ENCODE measurements around the gene NKX6-2.
"Not testable (repeated sequence)": the region's sequence is repeated elsewhere in the genome, so short reads cannot be mapped to it uniquely, and the experiment has no call there.

The NKX6-2 gene

GRCh38 chr10:132812520-132812919 is 26.6 kb upstream of the NKX6-2 start:
- peak; percentile 18 for DNase-seq

DNA sequence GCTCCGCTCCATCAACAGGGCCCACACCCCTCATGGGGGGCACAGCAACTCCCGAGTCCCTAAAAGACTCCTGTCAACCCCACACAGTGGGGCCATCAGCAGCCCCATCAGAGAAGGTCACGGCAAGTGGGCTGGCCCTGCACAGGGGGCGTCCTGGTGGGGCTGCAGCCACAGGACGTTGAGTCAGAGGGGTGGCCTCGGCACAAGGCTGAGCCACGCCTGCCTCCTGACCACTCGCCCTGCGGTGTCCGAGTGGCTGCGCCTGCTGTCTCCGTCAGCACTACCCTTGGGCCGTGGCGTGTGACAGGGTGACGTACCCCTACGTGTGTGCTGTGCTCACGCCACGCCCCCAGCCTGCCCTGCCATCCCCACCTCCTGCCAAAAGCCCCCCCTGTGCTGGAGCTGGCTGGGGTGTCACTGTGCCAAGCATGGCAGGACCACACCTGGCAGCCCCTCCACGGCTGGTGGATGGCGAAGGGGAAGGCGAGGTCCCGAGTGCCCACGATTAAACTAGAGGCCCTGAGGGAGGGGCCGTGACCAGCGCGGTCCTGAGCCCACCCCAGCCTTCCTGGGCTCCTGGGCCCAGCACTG is 26.0 kb upstream of the NKX6-2 start:
- DNase-seq, result peak; percentile 30

GRCh38 chr10:132810807-132811700 is 25.1 kb upstream of the NKX6-2 start:
- peak; percentile 24 for DNase-seq

DNA sequence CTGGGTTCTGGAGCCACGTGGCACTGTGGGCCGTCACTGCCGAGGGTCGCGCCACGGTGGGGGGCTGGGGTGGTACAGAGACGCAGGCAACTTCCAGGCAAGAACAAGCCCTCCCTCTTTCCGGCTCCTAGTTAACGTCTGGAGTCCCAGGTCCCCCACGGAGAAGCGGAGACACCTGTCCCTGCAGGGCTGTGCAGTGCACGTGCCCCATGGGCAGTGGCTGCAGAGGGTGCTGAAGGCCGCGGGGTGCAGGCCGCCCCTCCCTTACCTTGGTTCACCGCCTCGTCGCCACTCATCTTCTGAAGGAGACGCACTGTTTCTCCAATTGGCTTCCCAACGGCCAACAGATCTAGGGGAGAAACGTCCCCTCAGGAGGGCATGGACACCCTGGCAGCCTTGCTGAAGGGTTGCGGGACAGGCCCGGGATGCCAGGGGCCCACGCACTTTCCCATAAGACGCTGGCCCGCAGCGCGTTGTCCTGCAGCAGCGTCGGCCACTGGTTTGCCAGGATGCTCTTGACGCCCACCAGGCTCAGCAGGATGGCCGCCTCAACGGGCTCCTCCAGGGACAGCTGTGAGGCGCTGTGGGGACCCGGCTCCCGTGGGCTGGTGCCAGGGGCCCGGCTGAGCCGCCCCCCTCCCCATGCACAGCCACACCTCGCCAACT is 24.3 kb upstream of the NKX6-2 start:
- DNase-seq, result peak; percentile 16

- peak; percentile 36 for DNase-seq
Measured at GRCh38 chr10:132809232-132810140, 23.5 kb upstream of the NKX6-2 start.

GRCh38 chr10:132808383-132809231 is 22.7 kb upstream of the NKX6-2 start:
- peak; percentile 66 for DNase-seq

DNA sequence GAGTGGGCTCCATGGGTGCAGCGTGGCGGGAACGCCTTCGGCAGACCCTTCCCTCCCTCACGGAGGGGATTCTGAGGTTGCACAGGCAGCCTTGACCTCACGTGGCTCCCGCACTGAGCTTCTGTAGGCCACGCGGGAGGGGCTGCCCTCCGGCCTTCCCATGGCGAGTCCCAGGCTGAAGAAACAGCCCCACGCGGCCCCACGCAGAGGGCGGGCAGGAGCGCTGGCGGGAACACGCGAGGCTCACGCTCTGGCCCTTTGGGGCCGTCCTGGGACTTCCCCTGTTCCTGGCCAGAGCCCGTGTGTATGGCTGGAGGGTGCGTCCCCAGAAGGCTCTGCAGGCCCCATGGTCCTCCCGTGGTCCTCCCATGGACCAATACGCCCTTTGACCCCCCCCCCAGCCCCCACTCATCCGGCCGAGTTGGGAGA is 21.7 kb upstream of the NKX6-2 start:
- DNase-seq, result no peak

GRCh38 chr10:132806561-132807003 is 20.6 kb upstream of the NKX6-2 start:
- peak; percentile 31 for DNase-seq

- DNase-seq, result peak; percentile 32
Measured at GRCh38 chr10:132806110-132806509, 20.2 kb upstream of the NKX6-2 start.

- DNase-seq, result peak; percentile 25
Measured at GRCh38 chr10:132805599-132805998, 19.7 kb upstream of the NKX6-2 start.

DNA sequence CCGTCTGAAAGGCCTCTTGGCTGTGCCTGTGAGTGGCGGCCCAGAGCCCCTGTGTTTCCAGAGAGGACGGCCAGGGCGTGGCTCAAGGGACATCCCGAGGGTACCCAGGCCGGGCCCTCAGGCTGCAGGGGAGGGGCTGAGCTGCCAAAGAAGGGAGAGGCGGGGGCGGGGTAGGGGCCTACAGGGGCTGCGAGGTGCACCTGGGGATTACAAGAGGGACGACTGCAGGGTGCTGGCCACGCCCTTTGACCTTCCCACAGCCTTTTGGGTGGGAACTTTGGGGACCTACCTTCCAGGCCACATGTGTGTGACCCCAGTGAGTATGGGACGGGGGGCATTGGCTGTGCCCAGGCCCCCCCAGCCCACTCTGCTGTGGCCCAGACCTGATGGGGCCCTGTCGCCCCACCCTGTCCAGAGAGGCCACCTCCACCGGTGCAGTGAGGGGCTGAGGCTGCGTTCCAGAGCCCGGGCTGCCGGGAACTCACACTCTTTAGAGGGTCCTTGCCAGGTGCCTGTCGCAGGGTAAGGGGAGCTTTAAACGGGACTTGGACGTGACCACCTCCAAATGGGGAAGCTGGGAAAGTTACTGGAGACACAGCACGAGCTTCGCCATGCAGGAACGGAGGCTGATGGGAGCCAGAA is 19.0 kb upstream of the NKX6-2 start:
- DNase-seq, result peak; percentile 7

DNA sequence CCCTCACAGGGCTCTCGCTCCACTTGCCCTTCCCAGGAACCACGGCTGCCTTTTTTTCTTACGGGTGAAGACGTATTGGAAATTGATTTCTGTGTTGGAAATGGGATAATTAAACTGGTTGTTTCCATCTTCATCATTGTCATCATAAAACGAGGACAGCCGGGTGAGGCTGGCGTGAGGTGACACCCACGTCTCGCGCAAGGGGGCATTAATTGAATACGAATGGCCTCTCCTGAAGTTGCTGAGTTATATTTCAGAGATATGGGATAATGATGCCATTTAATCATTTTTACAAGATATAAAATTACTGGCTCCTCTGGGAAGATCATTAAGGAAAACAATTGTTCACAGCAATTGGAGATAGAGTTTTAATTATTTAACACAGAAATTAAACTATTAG is 18.3 kb upstream of the NKX6-2 start:
- DNase-seq, result no peak

- peak; percentile 43 for DNase-seq
Measured at GRCh38 chr10:132803416-132804210, 17.7 kb upstream of the NKX6-2 start.

- DNase-seq, result peak; percentile 21
Measured at GRCh38 chr10:132802694-132803320, 16.9 kb upstream of the NKX6-2 start.

DNA sequence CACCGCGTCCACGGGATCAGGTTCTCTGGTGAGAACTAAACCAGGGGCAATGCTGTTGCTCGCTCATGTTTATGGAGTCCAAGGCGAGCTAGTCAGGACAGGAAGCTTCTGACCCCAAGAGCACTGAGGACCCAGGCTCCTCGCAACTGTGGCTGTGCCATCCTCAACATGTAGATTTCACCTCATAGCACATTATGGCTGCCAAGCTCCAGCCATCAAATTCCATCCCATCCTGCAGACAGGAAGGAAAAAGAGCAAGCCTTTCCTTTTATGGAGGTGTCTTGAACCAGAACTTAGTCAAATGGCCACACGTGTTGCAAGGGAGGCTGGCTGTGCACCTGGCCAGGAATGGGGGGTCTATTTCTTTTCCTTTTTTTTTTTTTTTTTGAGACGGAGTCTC is 16.1 kb upstream of the NKX6-2 start:
- no peak for DNase-seq

GRCh38 chr10:132799865-132800264 is 13.9 kb upstream of the NKX6-2 start:
- DNase-seq, result peak; percentile 10

DNA sequence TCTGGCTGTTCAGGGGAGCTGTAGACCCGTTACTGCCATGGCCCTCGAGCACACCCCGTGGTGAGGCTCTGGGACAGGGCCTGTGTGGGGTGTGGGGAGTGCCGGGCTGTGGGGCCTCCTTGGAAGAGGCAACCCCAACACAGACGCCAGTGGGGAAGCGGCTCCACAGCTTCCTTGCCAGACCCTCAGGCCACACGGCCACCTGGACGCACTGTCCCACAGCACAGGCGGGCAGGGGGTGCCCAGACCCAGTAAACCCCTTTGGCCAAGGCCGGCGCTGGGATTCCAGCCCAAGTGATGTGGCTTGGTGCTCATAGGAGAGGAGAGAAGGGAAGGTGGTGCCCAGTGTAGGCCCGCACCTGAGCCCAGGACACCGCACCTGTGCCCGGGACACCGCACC is 12.9 kb upstream of the NKX6-2 start:
- peak; percentile 2 for DNase-seq

DNA sequence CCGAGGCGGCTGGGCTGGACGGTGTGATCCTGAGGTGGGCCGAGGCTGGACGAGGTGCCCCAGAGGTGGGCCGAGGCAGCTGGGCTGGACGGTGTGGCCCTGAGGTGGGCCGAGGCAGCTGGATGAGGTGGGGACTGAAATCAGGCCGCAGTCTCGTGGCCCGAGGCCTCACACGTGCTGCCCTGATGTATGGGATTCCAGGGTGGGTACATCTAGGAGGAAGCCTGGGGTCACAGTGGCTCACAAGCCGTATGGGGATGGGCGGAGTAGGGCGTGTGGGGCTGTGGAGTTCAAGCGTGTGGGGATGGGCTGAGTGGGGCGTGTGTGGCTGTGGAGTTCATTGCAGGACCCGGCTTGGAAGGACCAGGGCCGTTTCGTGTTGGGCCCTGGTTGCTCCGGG is 12.5 kb upstream of the NKX6-2 start:
- DNase-seq, result no peak

DNA sequence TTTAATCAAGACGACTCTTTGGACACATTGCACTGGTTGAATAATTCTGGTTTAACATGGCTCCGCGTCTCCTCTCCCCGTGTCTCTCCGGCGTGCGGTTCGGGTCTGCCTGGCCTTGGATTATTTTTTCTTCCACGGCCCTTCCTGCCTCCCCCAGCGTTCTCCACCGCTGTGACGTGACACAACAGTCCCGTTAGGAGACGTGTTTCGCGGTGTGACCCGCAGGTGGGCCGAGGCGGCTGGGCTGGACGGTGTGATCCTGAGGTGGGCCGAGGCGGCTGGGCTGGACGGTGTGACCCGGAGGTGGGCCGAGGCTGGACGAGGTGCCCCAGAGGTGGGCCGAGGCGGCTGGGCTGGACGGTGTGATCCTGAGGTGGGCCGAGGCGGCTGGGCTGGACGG is 12.0 kb upstream of the NKX6-2 start:
- DNase-seq, result not testable (repeated sequence)

DNA sequence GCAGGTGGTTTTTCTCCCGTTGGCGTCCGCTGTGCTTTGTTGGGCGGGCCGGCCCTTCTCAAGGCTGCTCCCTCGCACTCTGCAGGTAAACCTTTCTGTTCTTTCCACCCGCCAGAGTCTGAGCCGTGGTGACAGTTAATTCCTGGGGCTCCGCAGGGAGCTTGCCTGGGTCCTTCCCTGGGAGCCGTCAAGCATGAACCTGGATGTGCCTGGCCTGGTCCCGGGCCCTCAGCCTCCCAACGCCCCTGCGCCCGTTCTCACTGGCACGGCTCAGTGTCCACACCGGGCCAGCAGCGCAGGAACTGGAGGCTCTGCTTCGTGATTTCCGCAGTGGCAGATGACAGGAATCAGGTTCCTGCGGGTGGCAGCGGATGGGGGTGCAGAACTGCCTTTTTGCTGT is 10.9 kb upstream of the NKX6-2 start:
- no peak for DNase-seq
